ENCODE measurements around the gene ECEL1. TPM values are rescaled to one million over a fixed set of nuclear protein-coding genes. Genes with fewer than 3 reads are reported as not detected.

Gene ECEL1
- total and polyA plus RNA-seq, 3 experiments from 2014 or later, result not detected

DNA sequence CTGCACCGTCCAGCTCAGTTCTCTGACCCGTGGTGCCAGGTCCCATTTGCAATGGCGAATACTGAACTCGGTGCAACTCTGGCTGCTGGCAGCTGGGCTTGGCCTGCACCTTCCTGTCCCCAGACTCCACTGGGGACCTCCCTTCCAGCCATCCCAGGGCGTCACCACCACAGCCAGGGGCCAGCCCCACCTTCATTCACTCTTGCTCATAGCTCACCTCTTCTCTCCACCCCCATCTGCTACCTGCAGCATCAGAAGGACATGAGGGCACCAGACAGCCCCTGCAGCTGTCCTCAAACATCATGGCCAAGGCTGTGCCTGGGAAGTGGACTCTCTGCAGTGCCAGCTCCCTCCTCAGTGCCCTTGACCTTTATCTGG, 47.9 kb downstream of the ECEL1 start:
- Histone ChIP-seq H3K27me3 (ENCODE audit: insufficient read depth, low read length, poor library complexity, severe bottlenecking) (no peaks in the 10 kb centered on the region), H3K9me3 (ENCODE audit: low read length) (no peaks in the 10 kb centered on the region), H3K4me1 (ENCODE audit: insufficient read depth, low read length) (no peaks in the 10 kb centered on the region), H3K27ac (ENCODE audit: low read depth, low read length) (no peak overlapping the region), H3K4me3 (ENCODE audit: low read length) (no peak overlapping the region), H3K36me3 (ENCODE audit: insufficient read depth, low read length) (no peaks in the 10 kb centered on the region)
- H3K36me3 Mint-ChIP-seq, result no peaks in the 10 kb centered on the region
- ChIA-PET POLR2A (no interaction called here), CTCF (interaction anchor here (0.8 to 2.3 kb wide), 7 partner anchors 10 to 826 kb away, joined by 3 to 9 read pairs (median 4); no protein-coding TSS in a partner anchor)
- no peak overlapping the region for H3K4me3 Mint-ChIP-seq
- H3K27me3 Mint-ChIP-seq, result peaks cover 0 to 6% of the 10 kb centered on the region in 2 donors
- H3K27ac Mint-ChIP-seq, result no peak overlapping the region
- peaks cover 0 to 8% (median 4%) of the 10 kb centered on the region in 3 donors for H3K4me1 Mint-ChIP-seq
- peaks cover 0 to 2% (median 0%) of the 10 kb centered on the region in 5 donors for H3K9me3 Mint-ChIP-seq
- DNase-seq, result peak in 1 of 5 donors; percentile 0

DNA sequence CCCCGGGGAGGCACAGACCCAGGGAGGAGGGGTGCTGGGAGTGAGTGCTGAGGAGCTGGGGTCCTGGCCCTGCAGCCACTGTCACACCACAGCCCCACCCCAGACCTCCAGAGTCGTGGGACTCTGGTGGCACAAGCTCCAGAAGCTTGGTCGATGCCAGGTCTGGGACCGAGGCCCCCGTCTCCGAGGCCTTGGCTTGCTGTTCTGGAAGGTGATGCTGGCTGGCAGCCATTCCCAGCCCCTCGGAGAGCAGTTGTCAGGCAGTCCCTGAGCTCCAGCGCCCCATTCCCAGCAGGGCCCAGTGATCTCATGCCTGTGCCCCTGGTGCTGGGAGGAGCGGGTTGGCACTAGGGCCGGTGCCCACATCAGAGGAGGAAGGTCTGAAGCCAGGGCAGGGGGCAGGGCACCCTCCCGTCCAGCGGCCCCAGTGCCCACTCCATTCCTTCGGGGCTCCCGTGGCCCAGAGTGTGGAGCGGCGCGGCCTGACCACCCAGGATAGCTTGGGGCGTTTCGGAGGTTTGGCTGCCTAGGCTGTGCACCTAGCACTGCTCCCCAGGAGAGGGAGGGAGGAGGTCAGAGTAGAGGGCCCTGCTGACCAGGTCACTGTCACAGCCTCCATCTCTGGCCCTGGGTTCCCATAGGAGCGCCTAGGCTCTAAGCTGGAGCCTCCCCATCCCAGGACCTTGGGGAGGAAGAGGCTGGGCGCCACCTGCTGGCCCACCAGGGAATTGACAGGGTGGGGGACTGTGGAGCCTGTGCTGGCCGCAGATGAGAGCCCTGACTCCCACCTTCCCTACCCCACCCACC, 48.5 kb downstream of the ECEL1 start:
- Mint-ChIP-seq H3K36me3 (no peaks in the 10 kb centered on the region), H3K4me1 (peaks cover 0 to 8% (median 4%) of the 10 kb centered on the region in 3 donors), H3K9me3 (peaks cover 0 to 2% (median 0%) of the 10 kb centered on the region in 5 donors), H3K27ac (no peak overlapping the region), H3K27me3 (peaks cover 0 to 6% of the 10 kb centered on the region in 2 donors), H3K4me3 (no peak overlapping the region)
- no peak overlapping the region for H3K4me3 ChIP-seq (ENCODE audit: low read length)
- no peaks in the 10 kb centered on the region for H3K27me3 ChIP-seq (ENCODE audit: insufficient read depth, low read length, poor library complexity, severe bottlenecking)
- no peaks in the 10 kb centered on the region for H3K36me3 ChIP-seq (ENCODE audit: insufficient read depth, low read length)
- H3K27ac ChIP-seq (ENCODE audit: low read depth, low read length), result no peak overlapping the region
- H3K4me1 ChIP-seq (ENCODE audit: insufficient read depth, low read length), result no peaks in the 10 kb centered on the region
- H3K9me3 ChIP-seq (ENCODE audit: low read length), result no peaks in the 10 kb centered on the region
- CTCF ChIA-PET, result interaction anchor here (0.8 to 2.3 kb wide), 7 partner anchors 9 to 826 kb away, joined by 3 to 9 read pairs (median 4); no protein-coding TSS in a partner anchor
- POLR2A ChIA-PET, result no interaction called here
- DNase-seq, result peak in 4 of 5 donors; percentile 6 to 45 (median 19)

DNA sequence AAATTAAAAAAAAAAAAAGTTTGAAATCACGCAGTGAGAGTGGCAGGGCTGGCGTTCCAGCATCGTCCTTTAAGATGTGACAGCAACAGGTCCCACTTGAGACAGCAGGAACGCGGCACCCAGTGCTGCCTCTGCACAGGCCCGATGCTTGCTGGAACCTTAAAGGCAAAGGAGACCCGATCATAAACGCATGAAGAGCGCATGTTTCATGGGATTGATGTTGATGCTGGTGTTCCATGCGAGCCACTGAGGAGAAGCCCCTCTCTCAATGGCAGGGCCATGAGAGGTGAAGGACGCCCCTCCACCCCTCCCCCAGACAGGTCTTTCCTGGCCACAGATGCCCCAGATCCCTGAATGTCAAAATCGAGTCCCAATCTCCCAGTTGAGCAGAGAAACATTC, 49.5 kb downstream of the ECEL1 start:
- H3K4me1 ChIP-seq (ENCODE audit: insufficient read depth, low read length), result no peaks in the 10 kb centered on the region
- POLR2A ChIA-PET, result no interaction called here
- peaks cover 0 to 6% of the 10 kb centered on the region in 2 donors for H3K27me3 Mint-ChIP-seq
- no peaks in the 10 kb centered on the region for H3K9me3 ChIP-seq (ENCODE audit: low read length)
- no peak overlapping the region for H3K27ac ChIP-seq (ENCODE audit: low read depth, low read length)
- no peak overlapping the region for H3K4me3 Mint-ChIP-seq
- H3K27me3 ChIP-seq (ENCODE audit: insufficient read depth, low read length, poor library complexity, severe bottlenecking), result no peaks in the 10 kb centered on the region
- DNase-seq, result no peak
- H3K27ac Mint-ChIP-seq, result peak overlapping the region in 1 of 8 donors; percentile 71
- H3K4me1 Mint-ChIP-seq, result peaks cover 0 to 8% (median 4%) of the 10 kb centered on the region in 3 donors
- CTCF ChIA-PET, result interaction anchor here (0.8 kb wide), 1 partner anchor 17 kb away, joined by 3 read pairs; no protein-coding TSS in a partner anchor
- H3K36me3 Mint-ChIP-seq, result no peaks in the 10 kb centered on the region
- no peaks in the 10 kb centered on the region for H3K36me3 ChIP-seq (ENCODE audit: insufficient read depth, low read length)
- no peak overlapping the region for H3K4me3 ChIP-seq (ENCODE audit: low read length)
- peaks cover 0 to 2% (median 0%) of the 10 kb centered on the region in 5 donors for H3K9me3 Mint-ChIP-seq

DNA sequence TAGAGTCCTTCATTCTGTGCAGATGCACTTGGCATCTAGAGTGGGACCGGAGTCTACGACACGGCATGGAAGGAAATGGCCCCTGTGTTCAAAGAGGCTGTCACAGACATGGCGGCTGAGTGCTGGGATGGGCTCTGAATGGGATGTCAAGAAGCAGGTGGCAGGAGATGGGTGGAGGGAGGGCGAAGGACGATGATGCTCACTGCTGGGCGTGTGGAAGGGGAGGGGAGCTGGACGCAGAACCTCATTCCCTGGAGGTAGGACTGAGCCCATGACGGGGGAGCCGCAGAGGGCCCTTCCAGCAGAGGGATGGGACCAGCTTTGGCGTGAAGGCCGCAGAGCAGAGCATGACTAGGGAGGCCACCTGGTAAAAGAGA, 50.5 kb downstream of the ECEL1 start:
- H3K4me3 ChIP-seq (ENCODE audit: low read length), result no peak overlapping the region
- DNase-seq, result no peak
- H3K36me3 Mint-ChIP-seq, result no peaks in the 10 kb centered on the region
- H3K27me3 Mint-ChIP-seq, result peaks cover 0 to 6% of the 10 kb centered on the region in 2 donors
- CTCF ChIA-PET, result interaction anchor here (0.8 kb wide), 1 partner anchor 16 kb away, joined by 3 read pairs; no protein-coding TSS in a partner anchor
- H3K4me3 Mint-ChIP-seq, result no peak overlapping the region
- H3K9me3 Mint-ChIP-seq, result peaks cover 0 to 2% (median 0%) of the 10 kb centered on the region in 5 donors
- H3K27me3 ChIP-seq (ENCODE audit: insufficient read depth, low read length, poor library complexity, severe bottlenecking), result no peaks in the 10 kb centered on the region
- no peaks in the 10 kb centered on the region for H3K4me1 ChIP-seq (ENCODE audit: insufficient read depth, low read length)
- H3K4me1 Mint-ChIP-seq, result peaks cover 0 to 8% (median 4%) of the 10 kb centered on the region in 3 donors
- H3K27ac ChIP-seq (ENCODE audit: low read depth, low read length), result no peak overlapping the region
- POLR2A ChIA-PET, result no interaction called here
- no peaks in the 10 kb centered on the region for H3K9me3 ChIP-seq (ENCODE audit: low read length)
- no peaks in the 10 kb centered on the region for H3K36me3 ChIP-seq (ENCODE audit: insufficient read depth, low read length)
- H3K27ac Mint-ChIP-seq, result no peak overlapping the region

DNA sequence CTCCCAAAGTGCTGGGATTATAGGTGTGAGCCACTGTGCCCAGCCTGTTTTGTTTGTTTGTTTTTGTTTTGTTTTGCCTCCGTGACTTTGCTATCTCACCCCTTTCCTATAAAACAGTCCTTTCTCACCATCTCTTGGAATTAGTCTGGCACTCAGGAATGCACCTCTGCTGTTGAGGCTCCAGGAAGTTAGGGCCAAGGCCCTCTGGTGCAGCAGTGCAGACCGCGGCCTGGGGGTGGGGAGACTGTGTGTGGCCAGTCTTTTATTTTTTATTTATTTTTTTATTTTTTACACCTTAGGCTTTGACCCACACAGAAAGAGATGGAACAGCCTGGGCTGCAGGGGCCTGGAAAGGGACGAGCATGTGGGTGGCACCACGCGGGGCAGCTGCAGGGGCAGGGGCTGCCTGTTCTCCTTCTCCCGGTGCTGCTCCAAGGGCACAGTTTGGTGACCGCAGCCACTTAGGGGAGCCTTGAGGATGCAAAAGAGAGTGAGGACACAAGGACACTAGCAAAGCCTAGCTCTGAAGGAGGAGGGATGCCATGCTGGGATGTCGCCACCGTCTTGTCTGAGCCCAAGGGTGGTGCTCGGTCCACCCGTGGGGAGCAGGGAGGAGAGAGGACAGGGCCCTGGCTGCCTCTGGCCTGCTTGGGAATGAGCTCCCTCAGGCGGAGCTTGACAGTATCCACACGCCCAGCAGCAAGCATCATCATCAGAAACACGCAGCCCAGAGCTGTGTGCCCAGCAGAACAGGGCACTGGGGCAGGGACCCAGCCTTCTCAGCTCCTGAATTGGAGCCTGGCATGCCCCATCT, 51.0 kb downstream of the ECEL1 start:
- H3K27me3 Mint-ChIP-seq, result peaks cover 0 to 6% of the 10 kb centered on the region in 2 donors
- no peak for DNase-seq
- CTCF ChIA-PET, result no interaction called here
- peaks cover 0 to 8% (median 4%) of the 10 kb centered on the region in 3 donors for H3K4me1 Mint-ChIP-seq
- H3K9me3 ChIP-seq (ENCODE audit: low read length), result no peaks in the 10 kb centered on the region
- no peaks in the 10 kb centered on the region for H3K27me3 ChIP-seq (ENCODE audit: insufficient read depth, low read length, poor library complexity, severe bottlenecking)
- POLR2A ChIA-PET, result no interaction called here
- no peak overlapping the region for H3K4me3 ChIP-seq (ENCODE audit: low read length)
- no peak overlapping the region for H3K4me3 Mint-ChIP-seq
- H3K4me1 ChIP-seq (ENCODE audit: insufficient read depth, low read length), result no peaks in the 10 kb centered on the region
- no peak overlapping the region for H3K27ac ChIP-seq (ENCODE audit: low read depth, low read length)
- peaks cover 0 to 2% (median 0%) of the 10 kb centered on the region in 5 donors for H3K9me3 Mint-ChIP-seq
- no peaks in the 10 kb centered on the region for H3K36me3 ChIP-seq (ENCODE audit: insufficient read depth, low read length)
- no peaks in the 10 kb centered on the region for H3K36me3 Mint-ChIP-seq
- peak overlapping the region in 1 of 8 donors; percentile 12 for H3K27ac Mint-ChIP-seq

DNA sequence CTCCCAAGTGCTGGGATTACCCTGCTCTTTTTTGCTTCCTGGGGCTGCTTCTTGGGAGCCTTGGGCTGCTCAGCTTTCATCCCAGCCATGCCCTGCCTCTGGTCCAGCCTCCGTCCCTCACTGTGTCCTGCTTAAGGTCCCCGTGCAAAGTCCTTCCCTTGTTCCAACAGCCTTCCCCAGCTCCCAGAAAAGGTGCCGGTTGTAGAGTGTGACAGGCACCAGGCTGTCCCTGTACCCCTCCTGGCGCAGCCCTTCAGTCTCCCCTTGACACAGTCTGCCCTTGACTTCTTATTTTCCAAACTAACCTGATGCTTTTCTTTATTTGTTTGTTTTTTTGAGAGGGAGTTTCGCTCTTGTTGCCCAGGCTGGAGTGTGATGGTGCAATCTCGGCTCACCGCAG, 51.8 kb downstream of the ECEL1 start:
- Histone ChIP-seq H3K9me3 (ENCODE audit: low read length) (no peaks in the 10 kb centered on the region), H3K27ac (ENCODE audit: low read depth, low read length) (no peak overlapping the region), H3K4me3 (ENCODE audit: low read length) (no peak overlapping the region), H3K36me3 (ENCODE audit: insufficient read depth, low read length) (no peaks in the 10 kb centered on the region), H3K27me3 (ENCODE audit: insufficient read depth, low read length, poor library complexity, severe bottlenecking) (no peaks in the 10 kb centered on the region), H3K4me1 (ENCODE audit: insufficient read depth, low read length) (no peaks in the 10 kb centered on the region)
- no peak overlapping the region for H3K4me3 Mint-ChIP-seq
- peaks cover 0 to 2% (median 0%) of the 10 kb centered on the region in 5 donors for H3K9me3 Mint-ChIP-seq
- H3K36me3 Mint-ChIP-seq, result no peaks in the 10 kb centered on the region
- DNase-seq, result no peak
- H3K4me1 Mint-ChIP-seq, result peaks cover 0 to 8% (median 4%) of the 10 kb centered on the region in 3 donors
- CTCF ChIA-PET, result interaction anchor here (1.0 kb wide), 1 partner anchor 9 kb away, joined by 4 read pairs; no protein-coding TSS in a partner anchor
- peaks cover 0 to 4% of the 10 kb centered on the region in 2 donors for H3K27me3 Mint-ChIP-seq
- H3K27ac Mint-ChIP-seq, result no peak overlapping the region
- POLR2A ChIA-PET, result no interaction called here

DNA sequence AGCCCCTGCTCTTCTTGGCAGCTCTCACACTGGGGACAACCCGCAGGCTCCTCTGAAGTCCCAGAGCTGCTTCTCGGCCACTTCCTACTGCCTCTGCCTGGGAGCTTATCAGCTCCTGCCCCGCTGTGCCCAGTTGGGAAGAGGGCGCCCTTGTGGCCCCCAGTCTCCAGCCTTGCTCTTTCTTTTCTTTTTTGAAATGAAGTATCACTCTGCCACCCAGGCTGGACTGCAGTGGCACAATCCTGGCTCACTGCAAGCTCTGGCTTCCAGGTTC, 52.3 kb downstream of the ECEL1 start:
- no peak overlapping the region for H3K4me3 Mint-ChIP-seq
- no peaks in the 10 kb centered on the region for H3K27me3 ChIP-seq (ENCODE audit: insufficient read depth, low read length, poor library complexity, severe bottlenecking)
- no peaks in the 10 kb centered on the region for H3K9me3 ChIP-seq (ENCODE audit: low read length)
- CTCF ChIA-PET, result interaction anchor here (1.0 kb wide), 1 partner anchor 9 kb away, joined by 4 read pairs; no protein-coding TSS in a partner anchor
- POLR2A ChIA-PET, result no interaction called here
- no peak overlapping the region for H3K27ac Mint-ChIP-seq
- peaks cover 0 to 2% (median 0%) of the 10 kb centered on the region in 5 donors for H3K9me3 Mint-ChIP-seq
- H3K27ac ChIP-seq (ENCODE audit: low read depth, low read length), result no peak overlapping the region
- peaks cover 0 to 1% of the 10 kb centered on the region in 2 donors for H3K27me3 Mint-ChIP-seq
- H3K36me3 ChIP-seq (ENCODE audit: insufficient read depth, low read length), result no peaks in the 10 kb centered on the region
- no peaks in the 10 kb centered on the region for H3K4me1 ChIP-seq (ENCODE audit: insufficient read depth, low read length)
- H3K36me3 Mint-ChIP-seq, result no peaks in the 10 kb centered on the region
- no peak for DNase-seq
- no peak overlapping the region for H3K4me3 ChIP-seq (ENCODE audit: low read length)
- H3K4me1 Mint-ChIP-seq, result peaks cover 0 to 4% (median 4%) of the 10 kb centered on the region in 3 donors

Data from CD8-positive, alpha-beta memory T cell (primary cell).